Mucosa of descending colon (tissue), 3 donors: ENCODE data around the gene BMP2K. TPM values are rescaled to one million over a fixed set of nuclear protein-coding genes. Genes with fewer than 3 reads are reported as not detected.
A peak's percentile ranks its signal among the peaks of the same experiment; 100 is the strongest.
"Not testable (repeated sequence)": the region's sequence is repeated elsewhere in the genome, so short reads cannot be mapped to it uniquely, and the experiment has no call there.

Experiments
- ATAC-seq: fragments of 200-7000 bp; cut with Tn5 transposase; one replicate; pipeline ENCODE4 v1.9.1; 2020; ENCODE audit warnings: mild to moderate bottlenecking, moderate library complexity
- DNase-seq, 3 donors: peaks; one replicate each; pipeline ENCODE4 v3.0.0-alpha.2; 2020
- H3K36me3 ChIP-seq: fragments of 200-600 bp; one replicate; pipeline ENCODE4 v1.8.0; 2021; ENCODE audit warnings: low read depth, mild to moderate bottlenecking
- H3K4me1 ChIP-seq: fragments of 200-600 bp; one replicate; pipeline ENCODE4 v1.8.0; 2021; ENCODE audit warnings: low read depth, mild to moderate bottlenecking
- H3K4me3 ChIP-seq: fragments of 200-600 bp; one replicate; pipeline ENCODE4 v1.8.0; 2021; ENCODE audit warnings: mild to moderate bottlenecking
- H3K9me3 ChIP-seq: fragments of 200-600 bp; one replicate; pipeline ENCODE4 v1.8.0; 2021; ENCODE audit warnings: mild to moderate bottlenecking
- CTCF ChIP-seq: fragments of 200-600 bp; IDR thresholded peaks from one replicate; pipeline ENCODE4 v1.8.0; 2022; ENCODE audit warnings: antibody characterized with exemption, mild to moderate bottlenecking
- intact Hi-C, 2 donors: fragments of 100-400 bp; cut with DNase I in 1 of 2; cut with micrococcal nuclease in 1 of 2; formaldehyde crosslinking; loops; one replicate each; pipeline versions ENCODE4 v1.11.0 to v1.11.1; 2022; cut with DNase I, micrococcal nuclease
- total RNA-seq, 3 donors: library from RNA; stranded (reverse); fragmentation: NEBNext Ultra II Directional in 2 of 3; extraction: Animal tissue kit (Norgen Biotek cat#: 25700) in 2 of 3; gene quantifications; one replicate each; pipeline versions ENCODE4 v1.2.1 to v1.2.4, GENCODE V29; 2021 to 2023
- donor health status: DM: no; HTN: no; CAD: no; lungs with moderate emphysema.
- donor health status: DM: no; HTN: no; CAD: no.
- donor health status: DM: no; HTN: yes; CAD: no.

The BMP2K gene
- total RNA-seq, 3 donors from 2014 or later, result 42.5 to 77.1 (median 67.5) TPM

- intact Hi-C loops, result no loop called here
- DNase-seq, result no peak
- TF ChIP-seq CTCF, result no peak
- H3K36me3 ChIP-seq, result no peaks in the 10 kb centered on the region
- no peak for ATAC-seq
- H3K4me1 ChIP-seq, result peaks cover 30% of the 10 kb centered on the region
- H3K9me3 ChIP-seq, result no peaks in the 10 kb centered on the region
- H3K4me3 ChIP-seq, result no peak overlapping the region
Measured at GRCh38 chr4:78781139-78781538, 5.0 kb downstream of the BMP2K start.

DNA sequence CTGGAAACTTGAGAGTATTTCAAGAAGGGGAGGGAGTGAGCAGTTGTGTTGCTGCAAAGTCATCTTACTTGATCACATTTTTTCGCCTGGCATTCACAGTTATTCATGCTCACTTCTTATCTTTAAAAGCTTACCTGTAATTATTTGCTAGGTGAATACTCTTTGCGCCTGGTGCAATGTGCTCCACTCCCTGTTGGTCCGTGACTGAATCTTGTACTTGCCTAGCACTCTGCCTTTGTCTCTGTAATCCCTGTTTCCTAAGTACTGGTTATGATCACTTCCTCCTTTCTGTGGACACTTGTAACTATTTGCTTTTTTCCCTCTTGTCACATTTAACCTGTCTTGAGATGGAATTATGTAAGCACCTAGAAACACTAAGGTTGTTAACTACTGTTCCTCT lies 5.8 kb downstream of the BMP2K start:
- no peak for TF ChIP-seq CTCF
- intact Hi-C loops, result no loop called here
- ATAC-seq (peak; percentile 81), DNase-seq (no peak)
- H3K4me3 ChIP-seq, result no peak overlapping the region
- H3K4me1 ChIP-seq, result peaks cover 30% of the 10 kb centered on the region
- no peaks in the 10 kb centered on the region for H3K9me3 ChIP-seq
- no peaks in the 10 kb centered on the region for H3K36me3 ChIP-seq

- no peak for TF ChIP-seq CTCF
- peaks cover 18% of the 10 kb centered on the region for H3K4me1 ChIP-seq
- ATAC-seq (no peak), DNase-seq (no peak)
- H3K4me3 ChIP-seq, result no peak overlapping the region
- no peaks in the 10 kb centered on the region for H3K9me3 ChIP-seq
- no peaks in the 10 kb centered on the region for H3K36me3 ChIP-seq
- intact Hi-C loops, result no loop called here
Measured at GRCh38 chr4:78784236-78784865, 8.2 kb downstream of the BMP2K start.

- TF ChIP-seq CTCF, result no peak
- DNase-seq (no peak), ATAC-seq (no peak)
- peaks cover 3% of the 10 kb centered on the region for H3K4me1 ChIP-seq
- H3K4me3 ChIP-seq, result no peak overlapping the region
- no peaks in the 10 kb centered on the region for H3K9me3 ChIP-seq
- intact Hi-C loops, result no loop called here
- no peaks in the 10 kb centered on the region for H3K36me3 ChIP-seq
Measured at GRCh38 chr4:78787392-78788006, 11.3 kb downstream of the BMP2K start.

DNA sequence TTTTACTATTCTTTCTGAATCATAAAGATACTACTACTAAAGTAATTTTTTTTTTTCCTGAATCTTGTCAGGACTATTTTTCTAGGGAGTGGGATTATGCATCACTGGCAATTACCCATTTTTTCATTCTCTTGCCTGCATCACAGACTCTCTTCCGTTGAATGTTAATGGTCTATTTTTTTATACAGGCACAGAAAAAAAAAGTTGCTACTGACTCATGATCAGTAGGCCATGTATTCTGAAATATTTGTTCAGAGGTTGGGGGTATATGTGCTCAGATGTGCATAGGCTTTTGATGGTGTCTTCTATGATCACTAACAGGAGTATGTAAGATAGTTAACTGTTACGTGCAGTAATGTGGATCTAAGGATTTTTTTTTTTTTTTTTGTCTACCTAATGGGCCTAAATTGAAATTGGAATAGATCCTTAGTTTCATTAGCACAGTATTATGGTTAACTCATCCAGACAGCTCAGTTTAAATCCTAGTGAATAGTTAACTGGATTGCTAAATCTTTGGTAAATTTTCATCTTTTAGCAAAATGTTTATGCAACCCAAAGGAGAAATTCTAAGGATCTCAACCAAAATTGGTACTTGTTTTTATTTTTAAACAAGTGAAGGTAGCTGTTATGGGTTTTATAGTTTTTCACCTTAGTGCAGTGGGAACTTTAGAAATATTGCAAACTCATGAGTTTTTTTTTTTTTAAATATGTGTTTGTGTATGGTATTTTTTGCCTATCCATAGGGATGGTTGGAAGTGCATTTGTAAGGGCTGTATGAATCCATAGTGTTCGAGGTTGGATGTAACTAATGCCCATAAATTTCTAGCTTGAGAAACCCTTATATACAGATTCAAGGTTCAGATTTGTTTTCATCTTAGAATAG lies 12.1 kb downstream of the BMP2K start:
- Histone ChIP-seq H3K36me3 (no peaks in the 10 kb centered on the region), H3K9me3 (no peaks in the 10 kb centered on the region), H3K4me3 (no peak overlapping the region), H3K4me1 (no peaks in the 10 kb centered on the region)
- no peak for ATAC-seq
- no peak for TF ChIP-seq CTCF
- DNase-seq, result no peak
- intact Hi-C loops, result no loop called here

DNA sequence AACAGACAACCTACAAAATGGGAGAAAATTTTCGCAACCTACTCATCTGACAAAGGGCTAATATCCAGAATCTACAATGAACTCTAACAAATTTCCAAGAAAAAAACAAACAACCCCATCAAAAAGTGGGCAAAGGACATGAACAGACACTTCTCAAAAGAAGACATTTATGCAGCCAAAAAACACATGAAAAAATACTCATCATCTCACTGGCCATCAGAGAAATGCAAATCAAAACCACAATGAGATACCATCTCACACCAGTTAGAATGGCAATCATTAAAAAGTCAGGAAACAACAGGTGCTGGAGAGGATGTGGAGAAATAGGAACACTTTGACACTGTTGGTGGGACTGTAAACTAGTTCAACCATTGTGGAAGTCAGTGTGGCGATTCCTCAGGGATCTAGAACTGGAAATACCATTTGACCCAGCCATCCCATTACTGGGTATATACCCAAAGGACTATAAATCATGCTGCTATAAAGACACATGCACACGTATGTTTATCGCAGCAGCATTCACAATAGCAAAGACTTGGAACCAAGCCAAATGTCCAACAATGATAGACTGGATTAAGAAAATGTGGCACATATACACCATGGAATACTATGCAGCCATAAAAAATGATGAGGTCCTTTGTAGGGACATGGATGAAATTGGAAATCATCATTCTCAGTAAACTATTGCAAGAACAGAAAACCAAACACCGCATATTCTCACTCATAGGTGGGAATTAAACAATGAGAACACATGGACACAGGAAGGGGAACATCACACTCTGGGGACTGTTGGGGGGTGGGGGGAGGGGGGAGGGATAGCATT lies 19.7 kb downstream of the BMP2K start:
- ATAC-seq, intact Hi-C loops, H3K36me3 ChIP-seq, H3K4me3 ChIP-seq, H3K9me3 ChIP-seq, DNase-seq, H3K4me1 ChIP-seq: not testable (repeated sequence)
